C4-2B (cell line): ENCODE measurements around the gene SH2D1A.
"Not testable (repeated sequence)": the region's sequence is repeated elsewhere in the genome, so short reads cannot be mapped to it uniquely, and the experiment has no call there.

Experiments used
- H3K27ac ChIP-seq: fragments of 450-650 bp; 2 replicates; pipeline ENCODE4 v1.5.1; 2017
- CTCF ChIP-seq: fragments of 450-650 bp; conservative IDR thresholded peaks from 2 replicates; pipeline ENCODE4 v1.5.1; 2017; ENCODE audit warnings: mild to moderate bottlenecking
- ZFX ChIP-seq: fragments of 450-650 bp; IDR thresholded peaks from 2 replicates; pipeline ENCODE4 v1.6.1; 2017

The SH2D1A gene

GRCh38 chrX:124405868-124406267 is 59.5 kb downstream of the SH2D1A start:
- TF ChIP-seq CTCF (no peak), ZFX (no peak)
- no peak overlapping the region for H3K27ac ChIP-seq

- H3K27ac ChIP-seq, result no peak overlapping the region
- no peak for TF ChIP-seq ZFX
- TF ChIP-seq CTCF, result peak; percentile 62
Measured at GRCh38 chrX:124406294-124407014, 60.1 kb downstream of the SH2D1A start.

- H3K27ac ChIP-seq, result no peak overlapping the region
- TF ChIP-seq ZFX (no peak), CTCF (no peak)
Measured at GRCh38 chrX:124407226-124407625, 60.9 kb downstream of the SH2D1A start.

GRCh38 chrX:124408380-124408779 is 62.0 kb downstream of the SH2D1A start:
- not testable (repeated sequence) for H3K27ac ChIP-seq

GRCh38 chrX:124413244-124413643 is 66.9 kb downstream of the SH2D1A start:
- no peak overlapping the region for H3K27ac ChIP-seq
- TF ChIP-seq ZFX (no peak), CTCF (no peak)

GRCh38 chrX:124414281-124414680 is 67.9 kb downstream of the SH2D1A start:
- H3K27ac ChIP-seq, result no peak overlapping the region
- no peak for TF ChIP-seq CTCF
- no peak for TF ChIP-seq ZFX

- TF ChIP-seq ZFX, result no peak
- TF ChIP-seq CTCF, result no peak
Measured at GRCh38 chrX:124415115-124415800, 68.9 kb downstream of the SH2D1A start.

More at GRCh38 chrX:124415115-124415800, 68.9 kb downstream of the SH2D1A start:
- H3K27ac ChIP-seq, result no peak overlapping the region
